ENCODE data around the gene GPLD1. TPM values are rescaled to one million over a fixed set of nuclear protein-coding genes. Genes with fewer than 3 reads are reported as not detected.

The GPLD1 gene
- total RNA-seq, 1 donor from 2014 or later = 3.8 TPM

GRCh38 chr6:24439858-24440539 lies 49.4 kb downstream of the GPLD1 start:
- no peak for TF ChIP-seq CTCF (conservative IDR thresholded peaks at IDR 0.05)
- peaks cover 4% of the 10 kb centered on the region for H3K4me1 Mint-ChIP-seq (ENCODE audit: unreplicated experiment)

GRCh38 chr6:24436979-24437378 lies 52.4 kb downstream of the GPLD1 start:
- Mint-ChIP-seq H3K27me3 (no peaks in the 10 kb centered on the region), H3K4me1 (ENCODE audit: unreplicated experiment) (no peaks in the 10 kb centered on the region), H3K4me3 (no peak overlapping the region), H3K9me3 (no peaks in the 10 kb centered on the region), H3K27ac (no peak overlapping the region), H3K36me3 (peaks cover 5% of the 10 kb centered on the region)
- TF ChIP-seq CTCF (conservative IDR thresholded peaks at IDR 0.05) = no peak
- DNase-seq (ENCODE audit: extremely low spot score, unreplicated experiment) = no peak

More at GRCh38 chr6:24439858-24440539, 49.4 kb downstream of the GPLD1 start:
- Mint-ChIP-seq H3K4me3 (no peak overlapping the region), H3K36me3 (no peaks in the 10 kb centered on the region), H3K27ac (no peak overlapping the region), H3K9me3 (no peaks in the 10 kb centered on the region), H3K27me3 (no peaks in the 10 kb centered on the region)
- DNase-seq (ENCODE audit: extremely low spot score, unreplicated experiment) = no peak

GRCh38 chr6:24432611-24433010 lies 56.8 kb downstream of the GPLD1 start:
- TF ChIP-seq CTCF (conservative IDR thresholded peaks at IDR 0.05) = no peak
- no peaks in the 10 kb centered on the region for H3K27me3 Mint-ChIP-seq
- H3K27ac Mint-ChIP-seq = no peak overlapping the region
- no peaks in the 10 kb centered on the region for H3K9me3 Mint-ChIP-seq
- peaks cover 9% of the 10 kb centered on the region for H3K4me1 Mint-ChIP-seq (ENCODE audit: unreplicated experiment)
- peaks cover 8% of the 10 kb centered on the region for H3K36me3 Mint-ChIP-seq
- no peak overlapping the region for H3K4me3 Mint-ChIP-seq
- DNase-seq (ENCODE audit: extremely low spot score, unreplicated experiment) = no peak

- H3K36me3 Mint-ChIP-seq = peaks cover 8% of the 10 kb centered on the region
- no peak overlapping the region for H3K27ac Mint-ChIP-seq
- peak; percentile 81 for TF ChIP-seq CTCF (conservative IDR thresholded peaks at IDR 0.05)
- no peak for DNase-seq (ENCODE audit: extremely low spot score, unreplicated experiment)
- peaks cover 15% of the 10 kb centered on the region for H3K4me1 Mint-ChIP-seq (ENCODE audit: unreplicated experiment)
- H3K4me3 Mint-ChIP-seq = no peak overlapping the region
- no peaks in the 10 kb centered on the region for H3K9me3 Mint-ChIP-seq
- H3K27me3 Mint-ChIP-seq = no peaks in the 10 kb centered on the region
Observed at GRCh38 chr6:24431045-24431451, 58.3 kb downstream of the GPLD1 start.

- TF ChIP-seq CTCF (conservative IDR thresholded peaks at IDR 0.05) = no peak
- no peak overlapping the region for H3K4me3 Mint-ChIP-seq
- no peak overlapping the region for H3K27ac Mint-ChIP-seq
- H3K27me3 Mint-ChIP-seq = no peaks in the 10 kb centered on the region
- peaks cover 15% of the 10 kb centered on the region for H3K4me1 Mint-ChIP-seq (ENCODE audit: unreplicated experiment)
- DNase-seq (ENCODE audit: extremely low spot score, unreplicated experiment) = no peak
- peaks cover 8% of the 10 kb centered on the region for H3K36me3 Mint-ChIP-seq
- no peaks in the 10 kb centered on the region for H3K9me3 Mint-ChIP-seq
Observed at GRCh38 chr6:24430086-24430485, 59.3 kb downstream of the GPLD1 start.

Data from type B pancreatic cell (in vitro differentiated cells).